Stimulated activated naive CD8-positive, alpha-beta T cell treated with anti-CD3 and anti-CD28 coated beads, Interleukin-15, Interleukin-2, amounts not matched to agents 100 U/mL and 50 U/mL, for 24 hours (primary cell): Measurements from ENCODE around the gene MPHOSPH6.
"Not testable (repeated sequence)": the region's sequence is repeated elsewhere in the genome, so short reads cannot be mapped to it uniquely, and the experiment has no call there.

Source experiments
- ATAC-seq: fragments of 150-1000 bp; cut with Tn5 transposase; one replicate; pipeline ENCODE4 v1.10.0; 2021
- DNase-seq: peaks from one replicate; pipeline ENCODE4 v3.0.0; 2021

The MPHOSPH6 gene

GRCh38 chr16:82118749-82119148 is 51.3 kb downstream of the MPHOSPH6 start:
- DNase-seq (no peak), ATAC-seq (no peak)

GRCh38 chr16:82116535-82116934 is 53.5 kb downstream of the MPHOSPH6 start:
- ATAC-seq: no peak
- no peak for DNase-seq

DNA sequence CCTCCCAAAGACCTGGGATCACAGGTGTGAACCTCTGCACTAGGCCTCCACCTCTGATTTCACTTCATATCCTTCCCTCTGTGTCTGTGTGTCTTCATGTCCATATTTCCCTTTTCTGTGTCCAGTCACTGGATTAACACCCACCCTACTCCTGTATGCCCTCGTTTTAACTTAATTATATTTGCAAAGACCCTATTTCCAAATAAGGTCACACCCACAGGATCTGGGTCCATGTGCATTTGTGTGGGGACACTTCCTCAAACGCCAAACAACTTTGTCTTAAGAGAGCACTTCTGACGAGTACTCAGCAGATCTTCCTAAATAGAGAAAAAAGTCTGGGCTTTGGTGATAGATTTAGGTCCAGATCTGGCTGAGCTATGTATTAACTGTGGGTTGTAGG is 56.3 kb downstream of the MPHOSPH6 start:
- DNase-seq (no peak), ATAC-seq (no peak)

DNA sequence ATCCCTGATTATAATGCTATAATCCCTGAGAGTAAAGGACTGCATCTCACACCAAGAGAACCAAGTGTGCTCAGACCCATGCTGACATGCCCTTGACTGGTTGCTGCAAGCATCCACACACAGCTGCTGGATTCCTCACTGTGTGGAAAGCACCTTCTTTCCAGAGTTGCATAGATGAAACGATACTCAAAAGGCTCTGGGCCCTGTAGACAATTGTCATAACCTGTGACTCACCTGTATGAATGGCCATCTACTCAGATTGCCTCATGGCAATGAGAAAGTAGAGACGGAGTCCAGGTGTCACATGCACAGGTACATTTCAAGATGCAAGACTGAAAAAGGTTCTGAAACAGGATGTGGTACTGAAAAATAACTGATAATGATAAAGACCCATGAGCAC is 58.1 kb downstream of the MPHOSPH6 start:
- ATAC-seq (no peak), DNase-seq (no peak)

- ATAC-seq, DNase-seq: not testable (repeated sequence)
Observed at GRCh38 chr16:82109266-82109665, 60.8 kb downstream of the MPHOSPH6 start.

- ATAC-seq: no peak
- DNase-seq: no peak
Observed at GRCh38 chr16:82108774-82109173, 61.2 kb downstream of the MPHOSPH6 start.

- DNase-seq (no peak), ATAC-seq (no peak)
Observed at GRCh38 chr16:82108100-82108499, 61.9 kb downstream of the MPHOSPH6 start.

GRCh38 chr16:82105107-82105506 is 64.9 kb downstream of the MPHOSPH6 start:
- DNase-seq (no peak), ATAC-seq (no peak)
